ENCODE measurements around the gene DCST2.
"Not testable (repeated sequence)": the region's sequence is repeated elsewhere in the genome, so short reads cannot be mapped to it uniquely, and the experiment has no call there.

DCST2 gene

DNA sequence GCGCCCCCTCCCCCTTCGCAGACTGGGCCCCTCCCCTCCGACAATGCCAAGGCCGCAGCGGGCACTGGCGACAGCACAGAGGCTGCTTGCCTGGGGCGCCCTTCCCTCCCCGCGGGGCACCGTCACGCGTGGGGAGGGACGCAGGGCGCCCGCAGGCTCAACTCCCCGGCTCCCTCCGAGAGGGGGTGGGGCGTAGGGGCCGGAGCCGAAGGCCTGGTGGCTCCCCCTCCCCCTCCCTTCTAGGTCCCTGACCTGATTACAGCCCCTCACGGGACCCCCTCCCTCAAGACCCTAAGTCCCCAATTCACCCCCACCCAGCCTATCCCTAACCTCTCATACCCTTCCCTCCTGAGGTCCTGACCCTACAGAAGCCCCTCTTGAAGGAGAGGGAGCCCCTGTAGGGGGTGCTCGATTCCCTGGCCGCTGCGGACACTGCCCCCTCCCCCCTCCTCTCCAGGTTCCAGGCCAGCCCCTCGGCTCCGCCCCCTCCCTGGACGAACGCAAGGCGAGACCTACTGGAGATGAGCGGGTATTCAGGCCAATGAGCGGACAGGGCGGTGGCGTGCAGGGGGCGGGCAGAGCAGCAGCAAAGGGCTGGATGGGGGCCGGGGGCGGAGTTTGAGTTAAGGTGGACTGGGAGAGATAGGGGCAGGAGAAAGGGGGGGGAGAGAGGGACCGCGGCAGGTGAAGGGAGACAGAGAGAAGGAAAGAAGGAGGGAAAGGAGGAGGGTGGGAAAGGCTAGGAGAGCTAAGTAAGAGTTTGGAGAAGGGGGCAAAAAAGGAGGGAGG is 31.7 kb downstream of the DCST2 start:
- in situ Hi-C loops (cut with HindIII; ENCODE audit: low sequenced_read_pairs), result no loop called here

DNA sequence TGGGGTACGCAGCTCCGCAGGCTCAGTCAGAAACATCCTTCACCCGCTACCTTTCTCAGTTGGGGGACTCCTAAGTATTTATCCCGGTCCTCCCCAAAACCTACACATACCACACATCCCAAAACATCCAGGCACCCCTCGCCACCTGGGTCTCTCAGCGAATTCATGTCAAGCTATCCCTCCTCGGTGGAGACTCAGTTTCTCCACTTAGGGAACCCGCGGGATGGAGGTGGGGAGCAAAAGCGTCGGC is 32.2 kb downstream of the DCST2 start:
- in situ Hi-C loops (cut with HindIII; ENCODE audit: low sequenced_read_pairs), result no loop called here

DNA sequence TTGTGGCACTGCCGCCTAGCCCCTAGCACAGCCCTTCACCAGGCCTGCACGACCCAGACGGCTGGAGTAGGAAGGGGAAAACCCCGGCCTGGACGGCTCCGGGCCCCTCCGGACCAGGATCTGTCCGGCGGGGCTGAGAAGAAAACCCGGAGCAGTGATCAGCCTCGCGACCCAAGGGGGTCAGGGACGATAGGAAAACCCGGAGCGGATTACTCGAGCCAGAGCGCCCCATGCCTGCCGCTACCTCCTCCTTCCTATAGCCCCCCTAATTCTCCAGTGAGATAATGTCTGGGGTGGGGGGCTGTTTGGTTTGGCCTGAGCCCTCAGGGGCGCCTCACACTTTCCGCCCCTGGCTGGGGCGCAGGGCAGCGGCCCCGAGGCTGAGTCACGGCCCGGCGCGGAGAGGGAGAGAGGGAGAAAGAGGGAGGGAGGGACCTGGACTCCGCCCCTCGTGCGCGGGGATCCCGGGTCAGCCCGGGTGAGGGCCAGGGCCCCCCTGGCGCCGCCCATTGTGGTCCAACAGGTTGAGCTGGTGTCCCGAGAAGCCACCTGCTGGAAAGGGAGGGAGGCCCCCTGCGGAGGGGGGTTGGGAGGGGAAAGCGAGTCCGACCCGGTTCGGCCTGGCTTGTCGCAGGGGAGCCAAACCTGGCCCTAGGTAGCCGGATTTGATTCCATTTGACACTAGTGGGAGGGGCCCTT is 32.7 kb downstream of the DCST2 start:
- in situ Hi-C loops (cut with HindIII; ENCODE audit: low sequenced_read_pairs), result no loop called here

DNA sequence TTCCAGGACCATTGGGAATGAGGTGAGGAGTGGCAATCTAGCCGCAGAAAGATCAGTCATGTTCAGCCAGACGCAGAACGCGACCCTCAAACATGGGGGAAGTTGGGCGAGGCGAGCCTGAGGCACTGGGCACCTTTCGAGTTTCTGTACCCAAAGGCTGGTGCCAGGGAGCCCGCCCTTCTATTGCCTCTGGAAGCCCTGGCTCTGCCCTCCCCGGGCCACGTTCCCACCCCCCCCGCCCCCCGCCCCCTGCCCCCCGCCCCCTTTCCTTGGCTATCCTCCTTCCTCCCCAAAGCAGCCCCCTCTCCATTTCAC is 33.2 kb downstream of the DCST2 start:
- in situ Hi-C loops (cut with HindIII; ENCODE audit: low sequenced_read_pairs), result no loop called here

DNA sequence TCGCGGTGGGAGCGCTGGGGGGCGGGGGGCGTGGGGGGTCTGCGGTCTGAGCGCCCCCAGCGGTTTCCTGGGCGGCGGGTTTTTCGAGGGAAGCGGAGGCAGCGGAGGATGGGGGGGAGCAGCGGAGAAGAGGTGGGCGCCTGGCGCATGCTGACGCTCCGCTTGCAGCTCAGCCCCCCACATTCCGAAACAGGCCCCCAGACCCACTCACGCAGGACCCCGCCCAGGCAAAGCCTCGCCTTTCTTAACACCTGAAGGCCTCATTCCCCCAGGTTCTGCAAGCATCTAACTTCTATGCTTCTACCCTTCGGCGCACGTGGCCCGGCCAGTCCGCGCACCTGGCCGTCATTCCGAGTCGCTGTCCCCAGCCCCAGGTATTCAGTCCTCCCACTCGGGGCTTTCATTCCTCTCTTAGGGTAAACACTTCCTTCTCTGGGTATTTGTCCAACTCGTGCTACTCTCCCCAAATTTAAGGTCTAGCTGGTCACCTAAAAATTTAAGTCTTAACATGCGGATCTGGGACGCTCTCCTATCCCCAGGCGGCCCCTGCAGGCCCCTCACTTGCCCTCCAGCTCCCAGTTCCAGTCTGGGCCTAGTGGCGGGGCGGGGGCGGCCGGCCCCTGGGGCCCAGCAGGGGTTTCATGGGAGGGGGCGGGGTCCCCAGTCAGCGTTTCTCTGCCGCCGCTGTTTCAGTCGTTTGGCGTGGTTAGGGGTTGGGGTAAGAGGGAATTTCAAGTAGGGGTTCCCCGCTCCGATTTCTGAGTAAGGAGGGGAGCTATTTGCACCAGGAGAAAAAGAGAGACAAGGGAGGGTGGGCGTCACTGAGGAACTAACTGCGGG is 33.8 kb downstream of the DCST2 start:
- in situ Hi-C loops (cut with HindIII; ENCODE audit: low sequenced_read_pairs), result no loop called here

DNA sequence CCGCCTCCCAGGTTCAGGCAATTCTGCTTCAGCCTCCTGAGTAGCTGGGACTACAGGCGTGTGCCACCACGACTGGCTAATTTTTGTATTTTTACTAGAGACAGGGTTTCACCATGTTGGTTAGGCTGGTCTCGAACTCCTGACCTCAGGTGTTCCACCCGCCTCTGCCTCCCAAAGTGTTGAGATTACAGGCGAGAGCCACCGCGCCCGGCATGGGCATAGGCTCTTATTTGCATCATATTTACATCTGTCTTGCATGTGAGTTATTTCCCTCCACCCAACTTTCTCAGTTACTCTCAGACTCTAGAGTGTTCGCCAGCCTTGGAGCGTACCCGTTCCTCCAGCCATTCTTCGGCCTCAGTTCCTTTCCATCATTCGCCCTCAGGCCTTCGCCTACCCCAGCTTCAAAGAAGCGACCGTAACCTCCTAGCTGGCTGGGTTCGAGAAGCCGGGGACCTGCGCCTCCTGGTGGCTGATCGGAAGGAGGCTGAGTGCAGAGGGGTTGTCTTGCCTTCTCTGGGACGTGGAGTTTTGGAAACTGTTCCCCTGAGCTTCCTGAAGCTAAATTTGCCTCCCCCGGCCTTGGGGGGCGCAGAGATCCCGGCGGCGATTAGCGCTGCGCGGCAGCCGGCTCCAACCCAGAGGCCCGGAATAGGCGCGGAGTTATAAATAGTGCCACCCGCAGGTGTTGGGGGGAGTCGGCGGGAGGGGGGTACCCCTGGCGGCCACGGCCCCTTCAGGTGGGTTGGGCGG is 34.6 kb downstream of the DCST2 start:
- in situ Hi-C loops (cut with HindIII; ENCODE audit: low sequenced_read_pairs), result no loop called here

DNA sequence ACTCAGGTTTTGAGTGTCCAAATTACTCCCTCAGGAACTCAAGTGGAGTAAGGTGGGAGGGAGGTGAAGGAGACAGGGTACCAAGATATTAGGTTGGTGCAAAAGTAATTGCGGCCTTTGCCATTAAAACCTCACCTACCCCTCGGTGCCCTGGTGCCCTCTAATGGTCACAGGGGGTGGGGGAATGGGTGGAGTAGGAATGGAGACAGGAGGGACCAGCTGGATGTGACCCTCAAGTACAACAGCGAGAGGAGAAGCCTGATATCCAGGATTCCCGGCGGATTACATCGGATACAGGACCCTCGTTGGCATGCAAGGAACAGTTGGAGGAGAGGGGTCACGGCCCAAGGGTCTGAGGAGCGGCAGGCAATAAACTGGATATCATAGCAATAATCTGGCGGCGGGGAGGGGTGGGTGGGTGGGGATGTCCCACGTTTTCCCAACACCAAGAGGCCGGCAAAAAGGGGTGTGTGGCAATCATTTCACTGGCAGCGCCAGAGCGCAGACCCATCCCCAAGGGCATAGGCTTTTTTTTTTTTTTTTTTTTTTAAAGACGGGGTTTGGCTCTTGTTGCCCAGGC is 35.3 kb downstream of the DCST2 start:
- in situ Hi-C loops (cut with HindIII; ENCODE audit: low sequenced_read_pairs), result no loop called here

DNA sequence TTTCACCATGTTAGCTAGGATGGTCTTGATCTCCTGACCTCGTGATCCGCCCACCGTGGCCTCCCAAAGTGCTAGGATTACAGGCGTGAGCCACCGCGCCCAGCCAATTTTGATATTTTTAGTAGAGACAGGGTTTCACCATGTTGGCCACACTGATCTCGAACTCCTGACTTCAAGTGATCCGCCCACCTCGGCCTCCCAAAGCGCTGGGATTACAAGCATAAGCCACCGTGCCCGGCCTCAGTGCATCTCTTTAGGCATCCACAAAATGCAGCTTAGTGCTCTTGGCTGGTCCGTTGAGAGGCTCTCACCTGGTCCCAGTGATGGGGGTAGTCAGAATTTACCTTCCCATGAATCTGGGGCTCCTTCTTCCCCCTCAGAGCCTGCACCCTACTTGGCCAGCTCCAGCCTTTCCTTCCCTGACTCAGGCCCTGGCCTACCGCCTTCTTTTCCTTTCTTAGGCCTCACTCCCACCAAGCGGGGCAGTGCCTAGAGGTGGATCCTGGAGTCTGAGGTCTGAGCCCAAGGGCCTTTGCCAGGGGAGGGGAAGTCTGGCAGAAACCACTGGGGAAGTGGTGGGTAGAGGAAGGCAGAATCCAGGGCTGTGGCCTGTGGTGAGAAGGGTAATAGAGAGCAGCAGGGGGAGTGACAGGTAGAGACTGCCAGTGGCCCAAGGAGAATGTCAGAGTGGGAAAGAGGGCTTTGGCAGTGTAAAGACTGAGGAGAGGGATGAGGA is 36.4 kb downstream of the DCST2 start:
- in situ Hi-C loops (cut with HindIII; ENCODE audit: low sequenced_read_pairs), result no loop called here

DNA sequence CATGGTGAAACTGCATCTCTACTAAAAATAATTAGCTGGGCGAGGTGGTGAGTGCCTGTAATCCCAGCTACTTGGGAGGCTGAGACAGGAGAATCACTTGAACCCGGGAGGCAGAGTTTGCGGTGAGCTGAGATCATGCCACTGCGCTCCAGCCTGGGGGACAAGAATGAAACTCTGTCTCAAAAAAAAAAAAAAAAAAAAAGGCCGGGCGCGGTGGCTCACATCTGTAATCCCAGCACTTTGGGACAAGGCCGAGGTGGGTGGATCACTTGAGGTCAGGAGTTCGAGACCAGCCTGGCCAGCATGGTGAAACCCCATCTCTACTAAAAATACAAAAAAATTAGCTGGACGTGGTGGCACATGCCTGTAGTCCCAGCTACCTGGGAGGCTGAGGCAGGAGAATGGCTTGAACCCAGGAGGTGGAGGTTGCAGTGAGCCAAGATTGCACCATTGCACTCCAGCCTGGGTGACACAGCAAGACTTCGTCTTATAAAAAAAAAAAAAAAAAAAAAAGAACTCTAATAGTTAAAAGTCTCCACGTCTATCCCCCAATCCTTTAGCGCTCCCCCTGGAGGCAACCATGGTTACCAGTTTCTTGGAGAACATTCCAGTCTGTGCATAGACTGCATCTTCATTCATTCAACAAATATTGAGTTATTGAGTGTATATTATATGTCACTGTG is 38.1 kb downstream of the DCST2 start:
- in situ Hi-C loops (cut with HindIII; ENCODE audit: low sequenced_read_pairs), result not testable (repeated sequence)

DNA sequence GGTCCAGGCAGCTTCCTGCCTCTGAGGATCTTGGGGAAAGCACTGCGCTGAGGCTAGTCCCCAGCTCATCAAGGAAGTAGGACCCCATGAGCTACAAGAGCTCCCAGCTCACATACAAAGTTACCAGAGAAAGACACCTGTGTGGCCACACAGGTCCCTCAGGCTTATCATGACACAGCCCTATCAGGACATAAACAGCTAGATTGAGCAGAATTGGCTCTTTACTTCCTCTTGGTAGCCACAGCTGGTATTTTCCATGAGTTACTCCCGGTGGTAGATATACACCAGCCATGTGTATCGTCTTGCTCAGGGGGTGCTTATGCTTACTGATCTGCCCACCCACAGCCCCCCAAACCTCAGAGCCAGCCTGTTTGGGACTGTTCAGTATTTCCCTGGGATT is 39.0 kb downstream of the DCST2 start:
- in situ Hi-C loops (cut with HindIII; ENCODE audit: low sequenced_read_pairs), result no loop called here

DNA sequence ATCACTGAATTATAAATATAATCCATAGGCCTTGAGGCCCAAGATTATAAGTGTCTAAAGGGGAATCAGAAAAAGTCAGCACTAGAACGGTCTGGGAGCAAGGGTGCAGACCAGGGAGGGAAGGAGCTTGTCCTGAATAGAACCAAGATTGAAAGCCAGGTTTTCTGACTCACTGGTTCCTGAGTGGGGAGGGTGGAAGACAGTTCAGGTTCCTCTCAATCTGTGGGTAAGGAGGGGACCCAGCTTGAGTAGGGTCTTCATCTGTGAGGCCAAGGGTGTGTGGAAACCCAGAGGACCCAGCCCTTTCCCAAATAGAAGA is 39.4 kb downstream of the DCST2 start:
- in situ Hi-C loops (cut with HindIII; ENCODE audit: low sequenced_read_pairs), result no loop called here

DNA sequence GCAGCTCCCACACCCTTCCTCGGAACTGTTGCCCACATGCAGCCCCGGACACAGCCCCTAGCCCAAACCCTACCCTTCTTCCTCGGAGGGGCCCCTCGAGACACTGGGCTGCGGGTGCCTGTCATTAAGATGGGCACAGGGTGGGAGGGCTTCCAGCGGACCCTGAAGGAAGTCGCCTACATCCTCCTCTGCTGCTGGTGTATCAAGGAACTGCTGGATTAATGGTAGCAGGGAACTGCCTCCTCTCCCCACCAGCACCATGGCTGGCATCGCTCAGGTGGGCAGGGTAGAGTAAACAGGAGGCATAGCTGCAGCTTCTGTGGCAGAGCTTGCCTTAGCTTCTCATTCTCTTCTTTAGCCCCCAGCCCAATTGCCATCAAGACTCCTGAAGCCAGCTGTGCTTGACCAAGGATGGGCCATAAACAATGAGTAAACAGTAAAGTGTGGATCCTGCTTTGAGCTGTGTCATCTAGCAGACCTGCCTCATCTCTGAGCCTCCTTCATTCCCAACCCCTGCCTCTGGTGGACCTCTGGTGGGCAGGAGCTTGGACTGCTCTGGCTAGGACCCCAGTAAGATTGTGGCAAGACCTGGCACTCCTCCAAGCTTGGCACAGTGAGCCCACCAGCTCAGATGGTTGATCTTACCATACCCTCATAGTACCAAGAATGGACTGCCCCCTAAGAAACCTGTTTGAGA is 39.9 kb downstream of the DCST2 start, which contains the start of gene LENEP:
Gene LENEP (plus strand): TSS at position 15 of the 697 bp plus-strand sequence. CDS start 22 bp downstream, at position 37.
- in situ Hi-C loops (cut with HindIII; ENCODE audit: low sequenced_read_pairs), result no loop called here

DNA sequence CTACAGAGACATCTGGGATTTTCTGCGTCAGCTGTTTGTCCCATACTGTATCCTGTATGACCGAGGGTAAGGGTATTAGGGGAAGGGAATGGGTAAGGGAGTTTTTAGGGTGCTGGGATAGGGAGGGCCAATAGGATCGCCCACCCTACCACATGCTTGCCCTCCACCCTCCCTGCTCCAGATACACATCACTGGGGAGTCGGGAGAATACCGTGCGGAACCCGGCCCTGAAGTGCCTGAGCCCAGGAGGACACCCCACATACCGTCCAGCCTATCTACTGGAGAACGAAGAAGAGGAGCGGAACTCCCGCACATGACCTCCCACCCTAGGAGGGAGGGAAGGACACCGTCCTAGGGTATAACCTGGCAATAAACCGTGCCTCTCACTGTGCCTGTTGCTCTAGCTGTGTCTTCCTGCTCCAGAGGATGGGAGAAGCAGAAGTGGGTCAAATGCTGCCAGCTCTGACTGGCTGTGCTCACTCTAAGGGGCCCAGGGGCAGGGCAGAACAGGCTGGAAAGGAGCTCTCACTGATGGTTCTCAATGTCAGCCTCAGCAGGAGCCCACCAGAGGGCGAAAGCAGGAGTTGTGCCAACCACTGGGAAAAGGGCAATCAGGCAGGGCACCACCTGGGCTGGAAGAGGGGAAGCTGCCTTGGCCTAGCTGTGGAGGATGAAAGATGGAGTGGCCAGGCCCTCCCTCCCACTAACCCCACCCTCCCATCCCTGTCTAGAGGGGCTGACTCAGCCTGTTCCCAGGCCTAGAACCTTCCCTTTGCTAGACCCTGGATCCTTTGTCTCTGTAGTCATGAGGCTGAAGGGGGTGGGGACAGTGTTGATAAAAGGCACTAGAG is 40.6 kb downstream of the DCST2 start:
- in situ Hi-C loops (cut with HindIII; ENCODE audit: low sequenced_read_pairs), result no loop called here

DNA sequence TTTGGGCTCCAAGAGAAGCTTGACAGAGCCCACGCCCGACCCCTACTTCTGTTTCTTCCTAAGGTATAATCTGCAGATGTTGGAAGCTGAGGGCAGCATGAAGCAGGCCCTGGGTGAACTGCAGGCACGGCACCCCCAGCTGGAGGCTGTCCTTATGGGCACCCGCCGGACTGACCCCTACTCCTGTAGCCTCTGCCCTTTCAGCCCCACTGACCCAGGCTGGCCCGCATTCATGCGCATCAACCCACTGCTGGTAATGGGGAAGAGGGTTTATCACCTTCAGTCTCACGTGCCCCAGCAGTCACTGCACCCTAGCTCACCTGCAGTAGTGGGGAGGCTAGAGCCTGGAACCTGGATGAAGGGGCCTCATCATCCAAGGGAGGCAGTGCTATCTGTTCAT is 43.3 kb downstream of the DCST2 start:
- in situ Hi-C loops (cut with HindIII; ENCODE audit: low sequenced_read_pairs), result no loop called here

DNA sequence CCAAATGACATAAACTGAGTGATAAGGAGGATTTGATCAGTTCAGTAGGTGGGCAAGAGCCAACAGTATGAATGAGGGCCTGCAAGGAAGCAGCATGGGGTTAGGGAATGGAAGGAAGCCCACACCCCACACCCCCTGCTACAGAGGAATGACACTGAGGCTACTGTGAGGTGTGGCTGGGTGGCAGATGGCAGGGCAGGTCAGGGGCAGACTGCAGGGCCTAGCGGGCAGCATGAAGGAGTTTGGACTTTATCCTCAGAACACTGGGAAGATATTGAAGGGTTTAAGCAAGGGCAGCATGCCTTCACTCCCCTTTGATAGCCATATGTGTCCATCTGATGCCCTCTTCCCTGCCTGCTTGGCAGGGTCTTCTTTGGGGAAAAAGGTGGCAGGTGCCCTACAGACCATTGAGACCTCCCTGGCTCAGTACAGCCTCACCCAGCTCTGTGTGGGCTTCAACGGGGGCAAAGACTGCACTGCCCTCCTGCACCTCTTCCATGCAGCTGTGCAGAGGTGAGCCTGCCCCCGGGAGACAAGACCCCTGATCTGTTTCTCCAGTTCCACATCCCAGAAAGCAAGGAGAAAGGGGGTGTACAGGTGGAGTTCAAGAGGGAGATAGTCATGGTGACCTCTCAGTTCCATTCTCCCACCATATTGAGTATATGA is 44.3 kb downstream of the DCST2 start:
- in situ Hi-C loops (cut with HindIII; ENCODE audit: low sequenced_read_pairs), result no loop called here

DNA sequence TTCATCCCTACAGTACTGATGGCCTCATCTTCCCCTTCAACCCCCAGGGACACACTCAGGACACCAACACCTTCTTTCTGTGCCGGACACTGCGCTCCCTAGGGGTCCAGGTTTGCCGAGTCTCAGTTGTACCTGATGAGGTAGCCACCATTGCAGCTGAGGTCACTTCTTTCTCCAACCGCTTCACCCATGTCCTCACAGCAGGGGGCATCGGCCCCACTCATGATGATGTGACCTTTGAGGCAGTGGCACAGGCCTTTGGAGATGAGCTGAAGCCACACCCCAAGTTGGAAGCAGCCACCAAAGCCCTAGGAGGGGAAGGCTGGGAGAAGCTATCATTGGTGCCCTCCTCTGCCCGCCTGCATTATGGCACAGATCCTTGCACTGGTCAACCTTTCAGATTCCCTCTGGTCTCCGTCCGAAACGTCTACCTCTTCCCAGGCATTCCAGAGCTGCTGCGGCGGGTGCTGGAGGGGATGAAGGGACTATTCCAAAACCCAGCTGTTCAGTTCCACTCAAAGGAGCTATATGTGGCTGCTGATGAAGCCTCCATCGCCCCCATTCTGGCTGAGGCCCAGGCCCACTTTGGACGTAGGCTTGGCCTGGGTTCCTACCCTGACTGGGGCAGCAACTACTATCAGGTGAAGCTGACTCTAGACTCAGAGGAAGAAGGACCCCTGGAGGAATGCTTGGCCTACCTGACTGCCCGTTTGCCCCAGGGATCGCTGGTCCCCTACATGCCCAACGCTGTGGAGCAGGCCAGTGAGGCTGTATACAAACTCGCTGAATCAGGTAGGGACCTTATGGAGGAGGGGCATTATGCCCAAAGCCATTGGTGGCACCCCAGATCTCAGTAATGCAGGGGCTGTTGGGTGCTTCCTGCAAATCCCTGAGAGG is 45.3 kb downstream of the DCST2 start:
- in situ Hi-C loops (cut with HindIII; ENCODE audit: low sequenced_read_pairs), result no loop called here

DNA sequence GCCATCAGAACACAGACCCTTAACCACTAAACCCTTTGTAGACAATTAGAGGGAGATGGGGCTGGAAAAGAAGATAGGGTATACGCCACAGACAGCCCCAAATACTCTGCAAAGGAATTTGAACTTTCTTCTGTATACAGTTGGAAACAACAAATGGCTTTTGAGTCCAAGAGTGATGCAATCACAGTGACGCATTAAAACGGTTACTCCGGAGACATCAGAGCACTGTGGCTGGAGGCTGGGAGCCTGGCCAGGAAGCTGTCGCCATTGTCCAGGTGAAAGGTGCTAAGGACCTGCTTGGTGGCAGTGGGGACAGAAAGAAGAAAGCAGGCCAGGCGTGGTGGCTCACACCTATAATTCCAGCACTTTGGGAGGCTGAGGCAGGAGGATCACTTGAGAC is 46.3 kb downstream of the DCST2 start:
- in situ Hi-C loops (cut with HindIII; ENCODE audit: low sequenced_read_pairs), result no loop called here

All from endothelial cell of hepatic sinusoid (primary cell).